ENCODE data around the gene CLCN1.

CLCN1 gene

GRCh38 chr7:143305423-143306070 lies 10.4 kb upstream of the CLCN1 start:
- Histone ChIP-seq H3K36me3 (ENCODE audit: insufficient read depth, low read length) (peaks cover 91% of the 10 kb centered on the region), H4K20me1 (ENCODE audit: insufficient read depth, low read length) (no peaks in the 10 kb centered on the region), H2AFZ (ENCODE audit: low read length) (no peak overlapping the region), H3F3A (ENCODE audit: insufficient read depth, low read length) (no peaks in the 10 kb centered on the region), H3K4me3 (ENCODE audit: low read depth, low read length, poor library complexity, severe bottlenecking) (no peak overlapping the region), H3K9me3 (ENCODE audit: low read length) (no peaks in the 10 kb centered on the region), H3K27ac (ENCODE audit: low read depth, low read length, poor library complexity, severe bottlenecking) (no peak overlapping the region), H3K4me1 (ENCODE audit: insufficient read depth, low read length, severe bottlenecking) (no peaks in the 10 kb centered on the region), H3K4me2 (ENCODE audit: low read length) (no peak overlapping the region), H3K9me2 (ENCODE audit: low read depth, low read length) (no peaks in the 10 kb centered on the region), H3K79me2 (ENCODE audit: insufficient read depth, low read length) (no peaks in the 10 kb centered on the region), H3K9ac (ENCODE audit: low read length) (no peak overlapping the region), H3K27me3 (ENCODE audit: insufficient read depth, low read length) (no peaks in the 10 kb centered on the region)
- no peak for TF ChIP-seq EZH2 (IDR thresholded peaks at IDR 0.05; ENCODE audit: borderline replicate concordance, low read length)
- TF ChIP-seq CTCF (IDR thresholded peaks at IDR 0.05; ENCODE audit: low read length): peak; percentile 99

GRCh38 chr7:143308632-143309031 lies 7.3 kb upstream of the CLCN1 start:
- H3K9me3 ChIP-seq (ENCODE audit: low read length): no peaks in the 10 kb centered on the region
- no peak overlapping the region for H3K9ac ChIP-seq (ENCODE audit: low read length)
- no peaks in the 10 kb centered on the region for H3F3A ChIP-seq (ENCODE audit: insufficient read depth, low read length)
- no peak overlapping the region for H3K27ac ChIP-seq (ENCODE audit: low read depth, low read length, poor library complexity, severe bottlenecking)
- H3K4me1 ChIP-seq (ENCODE audit: insufficient read depth, low read length, severe bottlenecking): no peaks in the 10 kb centered on the region
- TF ChIP-seq CTCF (IDR thresholded peaks at IDR 0.05; ENCODE audit: low read length): no peak
- TF ChIP-seq EZH2 (IDR thresholded peaks at IDR 0.05; ENCODE audit: borderline replicate concordance, low read length): no peak
- H3K79me2 ChIP-seq (ENCODE audit: insufficient read depth, low read length): no peaks in the 10 kb centered on the region
- H3K9me2 ChIP-seq (ENCODE audit: low read depth, low read length): no peaks in the 10 kb centered on the region
- no peak overlapping the region for H2AFZ ChIP-seq (ENCODE audit: low read length)
- no peaks in the 10 kb centered on the region for H3K27me3 ChIP-seq (ENCODE audit: insufficient read depth, low read length)
- no peak overlapping the region for H3K4me2 ChIP-seq (ENCODE audit: low read length)
- no peaks in the 10 kb centered on the region for H4K20me1 ChIP-seq (ENCODE audit: insufficient read depth, low read length)
- no peak overlapping the region for H3K4me3 ChIP-seq (ENCODE audit: low read depth, low read length, poor library complexity, severe bottlenecking)
- H3K36me3 ChIP-seq (ENCODE audit: insufficient read depth, low read length): peaks cover 63% of the 10 kb centered on the region

- Histone ChIP-seq H3K27ac (ENCODE audit: low read depth, low read length, poor library complexity, severe bottlenecking) (no peak overlapping the region), H3K79me2 (ENCODE audit: insufficient read depth, low read length) (no peaks in the 10 kb centered on the region), H3F3A (ENCODE audit: insufficient read depth, low read length) (no peaks in the 10 kb centered on the region), H3K4me2 (ENCODE audit: low read length) (no peak overlapping the region), H3K9ac (ENCODE audit: low read length) (no peak overlapping the region), H2AFZ (ENCODE audit: low read length) (no peak overlapping the region), H3K4me3 (ENCODE audit: low read depth, low read length, poor library complexity, severe bottlenecking) (no peak overlapping the region), H3K27me3 (ENCODE audit: insufficient read depth, low read length) (no peaks in the 10 kb centered on the region), H3K9me2 (ENCODE audit: low read depth, low read length) (no peaks in the 10 kb centered on the region), H3K9me3 (ENCODE audit: low read length) (no peaks in the 10 kb centered on the region), H3K4me1 (ENCODE audit: insufficient read depth, low read length, severe bottlenecking) (no peaks in the 10 kb centered on the region), H3K36me3 (ENCODE audit: insufficient read depth, low read length) (peaks cover 9% of the 10 kb centered on the region), H4K20me1 (ENCODE audit: insufficient read depth, low read length) (no peaks in the 10 kb centered on the region)
- TF ChIP-seq EZH2 (IDR thresholded peaks at IDR 0.05; ENCODE audit: borderline replicate concordance, low read length) (no peak), CTCF (IDR thresholded peaks at IDR 0.05; ENCODE audit: low read length) (no peak)
Observed at GRCh38 chr7:143314127-143314526, 1.8 kb upstream of the CLCN1 start.
